Hepatocyte (in vitro differentiated cells): ENCODE data around the gene C5AR2. TPM values are rescaled to one million over a fixed set of nuclear protein-coding genes. Genes with fewer than 3 reads are reported as not detected.
"Not testable (repeated sequence)": the region's sequence is repeated elsewhere in the genome, so short reads cannot be mapped to it uniquely, and the experiment has no call there.

Experiments
- DNase-seq: peaks from one replicate; pipeline ENCODE4 v3.0.0-alpha.2; 2016; ENCODE audit warnings: low spot score
- H2AFZ ChIP-seq: fragments of 200-600 bp; sonication (generic); 2 replicates; pipeline ENCODE4 v1.6.0; 2016; ENCODE audit warnings: antibody characterized with exemption, mild to moderate bottlenecking
- H3K27ac ChIP-seq: fragments of 200-600 bp; sonication (generic); 2 replicates; pipeline ENCODE4 v1.5.1; 2016; ENCODE audit warnings: mild to moderate bottlenecking
- H3K27me3 ChIP-seq: fragments of 200-600 bp; sonication (generic); 2 replicates; pipeline ENCODE4 v1.6.1; 2016
- H3K36me3 ChIP-seq: fragments of 200-600 bp; sonication (generic); replicated peaks from 2 replicates; pipeline ENCODE4 v1.5.1; 2016; ENCODE audit warnings: low read depth; ENCODE audit not compliant: insufficient read depth
- H3K4me1 ChIP-seq: fragments of 200-600 bp; sonication (generic); 2 replicates; pipeline ENCODE4 v1.5.1; 2016; ENCODE audit warnings: mild to moderate bottlenecking, moderate library complexity; ENCODE audit not compliant: insufficient read depth
- H3K4me2 ChIP-seq: fragments of 200-600 bp; sonication (generic); 2 replicates; pipeline ENCODE4 v1.6.0; 2016
- H3K4me3 ChIP-seq: fragments of 200-600 bp; sonication (generic); 2 replicates; pipeline ENCODE4 v1.5.1; 2016; ENCODE audit warnings: mild to moderate bottlenecking
- H3K79me2 ChIP-seq: fragments of 200-600 bp; sonication (generic); 2 replicates; pipeline ENCODE4 v1.6.0; 2017; ENCODE audit warnings: mild to moderate bottlenecking
- H3K9me2 ChIP-seq: fragments of 200-600 bp; sonication (generic); replicated peaks from 2 replicates; pipeline ENCODE4 v1.6.0; 2017; ENCODE audit warnings: mild to moderate bottlenecking; ENCODE audit not compliant: insufficient read depth
- H3K9me3 ChIP-seq: fragments of 200-600 bp; sonication (generic); 2 replicates; pipeline ENCODE4 v1.5.1; 2016; ENCODE audit warnings: low read depth, mild to moderate bottlenecking
- H4K20me1 ChIP-seq: fragments of 200-600 bp; sonication (generic); 2 replicates; pipeline ENCODE4 v1.6.0; 2016; ENCODE audit warnings: mild to moderate bottlenecking; ENCODE audit not compliant: insufficient read depth, poor library complexity, severe bottlenecking
- EZH2 ChIP-seq: fragments of 200-600 bp; sonication (generic); IDR thresholded peaks from 2 replicates; pipeline ENCODE4 v1.6.1; 2016; ENCODE audit warnings: antibody characterized with exemption, mild to moderate bottlenecking, borderline replicate concordance
- EZH2phosphoT487 ChIP-seq: fragments of 200-600 bp; sonication (generic); IDR thresholded peaks from one replicate; pipeline ENCODE4 v1.6.1; 2018; ENCODE audit warnings: antibody characterized with exemption, mild to moderate bottlenecking, low read depth, moderate library complexity; ENCODE audit not compliant: unreplicated experiment, severe bottlenecking
- WGBS: methylation state at CpG from one replicate; pipeline ENCODE4 v1.1.6; 2016; ENCODE audit warnings: low lambda C conversion rate; ENCODE audit errors: missing lambda C conversion rate; 5-methylcytosine and 5-hydroxymethylcytosine counted together
- polyA plus RNA-seq: library from polyadenylated mRNA; unstranded; fragments of >200 nt; fragmentation: Nextera tagmentation; extraction: Ambion mirVana; gene quantifications from 2 replicates; pipeline ENCODE4 v1.2.1, GENCODE V29; 2016
- total RNA-seq: library from RNA; depleted of rRNA; stranded (reverse); fragments of >200 nt; gene quantifications from 2 replicates; pipeline ENCODE4 v1.2.3, GENCODE V29; 2014
- TF ChIP-seq, protein P1 (sequence below): fragments of 200-600 bp; sonication (generic); IDR thresholded peaks from 2 replicates; pipeline ENCODE4 v1.5.1; 2016; ENCODE audit warnings: antibody characterized with exemption, mild to moderate bottlenecking; ENCODE audit not compliant: poor library complexity

Gene C5AR2
- total and polyA plus RNA-seq, 2 experiments from 2014 or later = 0.53 TPM; not detected in 1

DNA sequence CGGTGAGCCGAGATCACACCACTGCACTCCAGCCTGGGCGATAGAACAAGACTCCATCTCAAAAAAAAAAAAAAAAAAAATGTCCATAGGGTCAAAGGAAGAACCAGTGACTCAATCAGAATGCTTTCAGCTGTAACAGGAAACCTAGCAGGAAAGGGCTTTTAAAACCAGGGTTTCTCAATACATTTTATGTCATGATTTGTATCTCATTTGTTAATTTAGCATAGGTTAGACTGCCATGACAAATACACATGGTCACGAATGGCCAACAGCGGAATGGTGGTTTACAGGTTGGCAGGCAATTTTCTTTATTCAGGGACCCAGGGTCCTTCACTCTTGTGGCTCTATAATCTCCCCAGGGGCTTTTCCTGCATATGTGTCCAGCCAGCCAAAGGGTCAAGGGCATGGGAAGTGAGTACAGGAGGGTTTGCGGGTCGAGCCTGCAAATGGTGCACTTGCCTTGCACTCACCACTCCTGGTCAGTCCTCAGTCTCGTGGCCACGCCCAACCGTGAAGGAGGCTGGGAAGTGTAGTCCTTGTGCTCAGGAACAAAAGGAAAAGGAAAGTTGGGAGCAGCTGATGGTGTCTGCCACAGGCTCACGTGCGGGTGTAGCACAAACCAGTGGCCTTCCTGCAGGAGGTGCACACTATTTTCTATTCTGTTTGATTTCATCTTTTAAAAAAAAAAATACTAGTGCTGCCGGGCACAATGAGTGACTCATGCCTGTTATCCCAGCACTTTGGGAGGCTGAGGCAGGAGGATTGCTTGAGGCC, 32.0 kb downstream of the C5AR2 start:
- Histone ChIP-seq H3K9me2 (no peaks in the 10 kb centered on the region), H3K27ac (no peak overlapping the region), H3K4me2 (no peak overlapping the region), H3K36me3 (no peaks in the 10 kb centered on the region), H3K4me3 (no peak overlapping the region), H4K20me1 (no peaks in the 10 kb centered on the region), H3K79me2 (no peaks in the 10 kb centered on the region), H2AFZ (no peak overlapping the region), H3K9me3 (no peaks in the 10 kb centered on the region), H3K27me3 (no peaks in the 10 kb centered on the region), H3K4me1 (no peaks in the 10 kb centered on the region)
- 92% methylated on average over 13 of the region's 13 CpGs for WGBS
- no peak for TF ChIP-seq EZH2
- TF ChIP-seq, protein P1, sequence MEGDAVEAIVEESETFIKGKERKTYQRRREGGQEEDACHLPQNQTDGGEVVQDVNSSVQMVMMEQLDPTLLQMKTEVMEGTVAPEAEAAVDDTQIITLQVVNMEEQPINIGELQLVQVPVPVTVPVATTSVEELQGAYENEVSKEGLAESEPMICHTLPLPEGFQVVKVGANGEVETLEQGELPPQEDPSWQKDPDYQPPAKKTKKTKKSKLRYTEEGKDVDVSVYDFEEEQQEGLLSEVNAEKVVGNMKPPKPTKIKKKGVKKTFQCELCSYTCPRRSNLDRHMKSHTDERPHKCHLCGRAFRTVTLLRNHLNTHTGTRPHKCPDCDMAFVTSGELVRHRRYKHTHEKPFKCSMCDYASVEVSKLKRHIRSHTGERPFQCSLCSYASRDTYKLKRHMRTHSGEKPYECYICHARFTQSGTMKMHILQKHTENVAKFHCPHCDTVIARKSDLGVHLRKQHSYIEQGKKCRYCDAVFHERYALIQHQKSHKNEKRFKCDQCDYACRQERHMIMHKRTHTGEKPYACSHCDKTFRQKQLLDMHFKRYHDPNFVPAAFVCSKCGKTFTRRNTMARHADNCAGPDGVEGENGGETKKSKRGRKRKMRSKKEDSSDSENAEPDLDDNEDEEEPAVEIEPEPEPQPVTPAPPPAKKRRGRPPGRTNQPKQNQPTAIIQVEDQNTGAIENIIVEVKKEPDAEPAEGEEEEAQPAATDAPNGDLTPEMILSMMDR = no peak
- no peak for TF ChIP-seq EZH2phosphoT487
- DNase-seq = no peak

DNA sequence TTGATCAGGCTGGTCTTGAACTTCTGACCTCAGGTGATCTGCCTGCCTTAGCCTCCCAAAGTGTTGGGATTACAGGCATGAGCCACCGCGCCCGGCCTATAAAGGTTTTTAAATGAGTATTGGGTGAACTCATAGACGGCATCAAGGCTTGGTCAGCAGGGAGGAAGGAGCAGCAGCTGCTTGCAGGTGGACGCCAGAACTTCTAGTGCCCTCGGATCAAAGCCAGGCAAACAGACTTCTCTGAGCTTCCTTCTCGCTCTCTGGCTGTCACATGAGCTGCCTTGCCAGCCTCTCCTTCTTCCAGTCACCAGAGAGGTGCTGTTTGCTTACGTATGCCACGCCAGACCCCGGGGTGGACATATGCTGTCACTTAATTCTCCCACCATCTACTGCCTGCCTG, 33.5 kb downstream of the C5AR2 start:
- 93% methylated on average over 10 of the region's 10 CpGs for WGBS

GRCh38 chr19:47370045-47370611, 38.2 kb downstream of the C5AR2 start:
- Histone ChIP-seq H3K27me3 (no peaks in the 10 kb centered on the region), H3K9me2 (no peaks in the 10 kb centered on the region), H3K4me3 (no peak overlapping the region), H3K4me1 (no peaks in the 10 kb centered on the region), H3K36me3 (no peaks in the 10 kb centered on the region), H3K4me2 (no peak overlapping the region), H4K20me1 (no peaks in the 10 kb centered on the region), H3K9me3 (no peaks in the 10 kb centered on the region), H3K27ac (no peak overlapping the region), H2AFZ (no peak overlapping the region), H3K79me2 (no peaks in the 10 kb centered on the region)
- TF ChIP-seq, protein P1 = no peak
- TF ChIP-seq EZH2phosphoT487 = no peak
- TF ChIP-seq EZH2 = no peak
- WGBS = 86% methylated on average over 10 of the region's 10 CpGs
- peak; percentile 35 for DNase-seq

More for the DNA sequence above, 33.5 kb downstream of the C5AR2 start:
- H2AFZ ChIP-seq, H3K4me3 ChIP-seq, H3K9me3 ChIP-seq, H3K36me3 ChIP-seq, H3K4me2 ChIP-seq, H3K27ac ChIP-seq, H3K79me2 ChIP-seq, DNase-seq, H3K9me2 ChIP-seq, H3K27me3 ChIP-seq, H3K4me1 ChIP-seq, H4K20me1 ChIP-seq: not testable (repeated sequence)

- no peaks in the 10 kb centered on the region for H3K27me3 ChIP-seq
- no peak overlapping the region for H2AFZ ChIP-seq
- no peak overlapping the region for H3K4me3 ChIP-seq
- no peak for DNase-seq
- no peaks in the 10 kb centered on the region for H3K36me3 ChIP-seq
- H3K4me1 ChIP-seq = no peaks in the 10 kb centered on the region
- TF ChIP-seq EZH2phosphoT487 (no peak), EZH2 (no peak)
- TF ChIP-seq, protein P1 = no peak
- H3K79me2 ChIP-seq = no peaks in the 10 kb centered on the region
- no peaks in the 10 kb centered on the region for H3K9me3 ChIP-seq
- WGBS = 90% methylated on average over 9 of the region's 9 CpGs
- no peak overlapping the region for H3K27ac ChIP-seq
- no peak overlapping the region for H3K4me2 ChIP-seq
- no peaks in the 10 kb centered on the region for H3K9me2 ChIP-seq
- H4K20me1 ChIP-seq = no peaks in the 10 kb centered on the region
These were observed 39.3 kb downstream of the C5AR2 start for GRCh38 chr19:47371261-47371660.
